WI38 (cell line): ENCODE data around the gene GSTM4.

Experiments
- H3K4me3 ChIP-seq: 2 replicates; pipeline ENCODE4 v1.5.1; 2011; ENCODE audit warnings: low read depth, mild to moderate bottlenecking, control low read depth, low read length
- TF ChIP-seq, protein P1 (sequence below): IDR thresholded peaks from 2 replicates; pipeline ENCODE4 v1.5.1; 2012; ENCODE audit warnings: low read depth, mild to moderate bottlenecking, control low read depth, low read length

Gene GSTM4

DNA sequence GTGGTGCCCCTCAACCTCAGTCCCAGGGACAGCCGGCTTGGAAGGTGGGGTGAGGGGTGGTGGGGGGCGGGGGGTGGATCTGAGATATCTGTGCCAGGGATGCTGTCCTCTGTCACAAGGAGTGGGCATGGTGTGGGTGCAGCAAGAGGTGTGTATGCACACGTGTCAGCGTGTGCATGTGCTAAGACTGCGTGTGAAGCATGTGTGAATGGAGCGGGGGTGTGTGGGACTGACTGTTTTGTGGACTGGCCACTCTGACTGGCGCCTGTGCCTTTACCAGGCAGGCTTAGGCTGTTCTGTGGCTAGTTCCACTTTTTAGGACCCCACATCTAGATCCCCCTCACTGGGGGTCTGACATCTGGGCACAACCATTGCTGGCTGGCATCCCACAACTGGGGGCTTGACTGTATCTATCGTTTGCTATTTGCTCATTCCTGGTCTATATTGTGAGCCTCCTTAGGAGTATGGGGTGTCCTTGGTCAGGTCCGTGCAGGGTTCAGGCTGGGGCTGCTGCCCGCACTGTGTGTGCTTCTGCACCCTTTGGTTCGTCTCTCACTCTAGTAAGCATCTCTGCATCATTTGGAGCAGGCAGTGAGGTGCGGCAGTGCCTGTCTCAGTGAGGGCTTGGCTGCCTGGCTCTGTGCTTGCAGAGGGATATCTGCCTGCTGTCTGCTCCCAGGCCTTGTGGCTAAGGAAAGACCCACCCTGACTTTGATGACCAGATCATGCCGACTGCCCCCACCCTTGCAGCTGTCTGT lies 34.3 kb upstream of the GSTM4 start:
- TF ChIP-seq, protein P1, sequence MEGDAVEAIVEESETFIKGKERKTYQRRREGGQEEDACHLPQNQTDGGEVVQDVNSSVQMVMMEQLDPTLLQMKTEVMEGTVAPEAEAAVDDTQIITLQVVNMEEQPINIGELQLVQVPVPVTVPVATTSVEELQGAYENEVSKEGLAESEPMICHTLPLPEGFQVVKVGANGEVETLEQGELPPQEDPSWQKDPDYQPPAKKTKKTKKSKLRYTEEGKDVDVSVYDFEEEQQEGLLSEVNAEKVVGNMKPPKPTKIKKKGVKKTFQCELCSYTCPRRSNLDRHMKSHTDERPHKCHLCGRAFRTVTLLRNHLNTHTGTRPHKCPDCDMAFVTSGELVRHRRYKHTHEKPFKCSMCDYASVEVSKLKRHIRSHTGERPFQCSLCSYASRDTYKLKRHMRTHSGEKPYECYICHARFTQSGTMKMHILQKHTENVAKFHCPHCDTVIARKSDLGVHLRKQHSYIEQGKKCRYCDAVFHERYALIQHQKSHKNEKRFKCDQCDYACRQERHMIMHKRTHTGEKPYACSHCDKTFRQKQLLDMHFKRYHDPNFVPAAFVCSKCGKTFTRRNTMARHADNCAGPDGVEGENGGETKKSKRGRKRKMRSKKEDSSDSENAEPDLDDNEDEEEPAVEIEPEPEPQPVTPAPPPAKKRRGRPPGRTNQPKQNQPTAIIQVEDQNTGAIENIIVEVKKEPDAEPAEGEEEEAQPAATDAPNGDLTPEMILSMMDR, result no peak
- peak overlapping the region; percentile 89 for H3K4me3 ChIP-seq

GRCh38 chr1:109622137-109622892 lies 33.6 kb upstream of the GSTM4 start:
- H3K4me3 ChIP-seq, result peak overlapping the region; percentile 89
- TF ChIP-seq, protein P1, result no peak

DNA sequence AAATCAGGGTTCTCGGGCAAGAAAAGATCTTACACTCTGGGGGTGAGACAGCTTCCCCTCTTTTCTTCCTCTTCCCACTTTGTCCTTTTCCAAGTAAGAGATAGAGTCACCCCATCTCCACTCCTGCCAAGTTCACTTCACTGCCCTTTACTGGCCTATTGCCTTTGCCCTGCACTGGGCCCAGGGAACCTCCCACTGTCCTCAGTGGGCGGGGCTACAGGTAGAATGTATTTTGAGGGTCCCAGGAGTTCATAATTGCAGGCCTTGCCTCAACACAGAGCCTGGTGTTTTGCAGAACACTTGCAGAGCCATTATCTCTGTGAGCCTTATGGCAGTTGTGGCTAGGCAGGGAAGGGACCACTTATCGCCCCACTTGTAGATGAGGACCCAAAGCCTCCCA lies 33.0 kb upstream of the GSTM4 start:
- TF ChIP-seq, protein P1, result no peak
- H3K4me3 ChIP-seq, result no peak overlapping the region

GRCh38 chr1:109623601-109624161 lies 32.2 kb upstream of the GSTM4 start:
- TF ChIP-seq, protein P1, result no peak
- no peak overlapping the region for H3K4me3 ChIP-seq

GRCh38 chr1:109624201-109625010 lies 31.5 kb upstream of the GSTM4 start:
- H3K4me3 ChIP-seq, result no peak overlapping the region
- TF ChIP-seq, protein P1, result no peak

GRCh38 chr1:109625176-109625575 lies 30.7 kb upstream of the GSTM4 start:
- H3K4me3 ChIP-seq, result no peak overlapping the region
- TF ChIP-seq, protein P1, result no peak
